ENCODE measurements around the gene PEX5L. TPM values are rescaled to one million over a fixed set of nuclear protein-coding genes. Genes with fewer than 3 reads are reported as not detected.

PEX5L gene
- total RNA-seq, 2 donors from 2014 or later = 0.86 to 1.9 TPM

- no peak overlapping the region for H3K27ac ChIP-seq (ENCODE audit: low read depth, low read length)
- peaks cover 10% of the 10 kb centered on the region for H3K9me3 ChIP-seq (ENCODE audit: control insufficient read depth, low read length)
- H3K27me3 ChIP-seq (ENCODE audit: control insufficient read depth, insufficient read depth, low read length, poor library complexity, severe bottlenecking) = no peaks in the 10 kb centered on the region
- no peak overlapping the region for H3K4me3 ChIP-seq (ENCODE audit: low read length)
- no peak overlapping the region for H3K9ac ChIP-seq (ENCODE audit: extremely low read depth, low read length, poor library complexity, severe bottlenecking)
- Mint-ChIP-seq H3K27ac (no peak overlapping the region), H3K36me3 (ENCODE audit: low read depth) (no peaks in the 10 kb centered on the region), H3K9me3 (peaks cover 11% of the 10 kb centered on the region), H3K4me3 (no peak overlapping the region), H3K27me3 (ENCODE audit: insufficient read depth) (no peaks in the 10 kb centered on the region), H3K4me1 (peaks cover 12% of the 10 kb centered on the region)
- no peaks in the 10 kb centered on the region for H3K36me3 ChIP-seq (ENCODE audit: control insufficient read depth, insufficient read depth, low read length)
- H3K4me1 ChIP-seq (ENCODE audit: control insufficient read depth, insufficient read depth, low read length) = no peaks in the 10 kb centered on the region
- no peak for DNase-seq
- no peak for TF ChIP-seq CTCF (conservative IDR thresholded peaks at IDR 0.05)
- WGBS, 2 experiments (ENCODE audit: insufficient coverage in 1 of 2, insufficient read length in 1 of 2) = 91 to 100% methylated on average over 1 to 5 of the region's 5 CpGs
These were observed 175.4 kb downstream of the PEX5L start for GRCh38 chr3:179861292-179861691.

GRCh38 chr3:179860275-179861107 is 176.2 kb downstream of the PEX5L start:
- Histone ChIP-seq H3K9me3 (ENCODE audit: control insufficient read depth, low read length) (peaks cover 10% of the 10 kb centered on the region), H3K4me1 (ENCODE audit: control insufficient read depth, insufficient read depth, low read length) (no peaks in the 10 kb centered on the region), H3K27me3 (ENCODE audit: control insufficient read depth, insufficient read depth, low read length, poor library complexity, severe bottlenecking) (no peaks in the 10 kb centered on the region), H3K4me3 (ENCODE audit: low read length) (no peak overlapping the region), H3K27ac (ENCODE audit: low read depth, low read length) (no peak overlapping the region), H3K36me3 (ENCODE audit: control insufficient read depth, insufficient read depth, low read length) (no peaks in the 10 kb centered on the region), H3K9ac (ENCODE audit: extremely low read depth, low read length, poor library complexity, severe bottlenecking) (no peak overlapping the region)
- no peak for TF ChIP-seq CTCF (conservative IDR thresholded peaks at IDR 0.05)
- 87 to 92% methylated on average over 4 to 11 of the region's 11 CpGs for WGBS, 2 experiments (ENCODE audit: insufficient coverage in 1 of 2, insufficient read length in 1 of 2)
- Mint-ChIP-seq H3K27ac (no peak overlapping the region), H3K4me3 (no peak overlapping the region), H3K36me3 (ENCODE audit: low read depth) (no peaks in the 10 kb centered on the region), H3K9me3 (peaks cover 11% of the 10 kb centered on the region), H3K27me3 (ENCODE audit: insufficient read depth) (no peaks in the 10 kb centered on the region), H3K4me1 (peaks cover 6% of the 10 kb centered on the region)
- DNase-seq = no peak

GRCh38 chr3:179853176-179853575 is 183.6 kb downstream of the PEX5L start:
- Histone ChIP-seq H3K27me3 (ENCODE audit: control insufficient read depth, insufficient read depth, low read length, poor library complexity, severe bottlenecking) (no peaks in the 10 kb centered on the region), H3K9ac (ENCODE audit: extremely low read depth, low read length, poor library complexity, severe bottlenecking) (no peak overlapping the region), H3K27ac (ENCODE audit: low read depth, low read length) (no peak overlapping the region), H3K36me3 (ENCODE audit: control insufficient read depth, insufficient read depth, low read length) (no peaks in the 10 kb centered on the region), H3K4me3 (ENCODE audit: low read length) (no peak overlapping the region), H3K9me3 (ENCODE audit: control insufficient read depth, low read length) (no peaks in the 10 kb centered on the region), H3K4me1 (ENCODE audit: control insufficient read depth, insufficient read depth, low read length) (no peaks in the 10 kb centered on the region)
- 96% methylated on average over 1 of the region's 2 CpGs; no CpG with 5 or more reads in 1 of the 2 experiments for WGBS, 2 experiments (ENCODE audit: insufficient coverage in 1 of 2, insufficient read length in 1 of 2)
- Mint-ChIP-seq H3K36me3 (ENCODE audit: low read depth) (no peaks in the 10 kb centered on the region), H3K4me3 (no peak overlapping the region), H3K9me3 (no peaks in the 10 kb centered on the region), H3K27me3 (ENCODE audit: insufficient read depth) (no peaks in the 10 kb centered on the region), H3K4me1 (no peaks in the 10 kb centered on the region), H3K27ac (no peak overlapping the region)
- TF ChIP-seq CTCF (conservative IDR thresholded peaks at IDR 0.05) = no peak
- no peak for DNase-seq

Measured in endodermal cell (in vitro differentiated cells).